HEK293 (cell line): Measurements from ENCODE around the gene PRKAG2.

Source experiments
- CTCF ChIP-seq: fragments of 450-650 bp; formaldehyde crosslinking; IDR thresholded peaks from 2 replicates; pipeline ENCODE4 v1.5.1; 2016; ENCODE audit warnings: missing biosample characterization, missing genetic modification characterization
- ZNF112 ChIP-seq: fragments of 450-650 bp; formaldehyde crosslinking; IDR thresholded peaks from 2 replicates; pipeline ENCODE4 v1.5.0; 2017; ENCODE audit warnings: missing biosample characterization, missing genetic modification characterization
- ZNF138 ChIP-seq: fragments of 450-650 bp; formaldehyde crosslinking; IDR thresholded peaks from 2 replicates; pipeline ENCODE4 v1.5.1; 2016; ENCODE audit warnings: missing biosample characterization, missing genetic modification characterization, borderline replicate concordance
- ZNF184 ChIP-seq: fragments of 450-650 bp; IDR thresholded peaks from 2 replicates; pipeline ENCODE4 v1.5.1; 2018; ENCODE audit warnings: missing biosample characterization, mild to moderate bottlenecking, missing genetic modification characterization

DNA sequence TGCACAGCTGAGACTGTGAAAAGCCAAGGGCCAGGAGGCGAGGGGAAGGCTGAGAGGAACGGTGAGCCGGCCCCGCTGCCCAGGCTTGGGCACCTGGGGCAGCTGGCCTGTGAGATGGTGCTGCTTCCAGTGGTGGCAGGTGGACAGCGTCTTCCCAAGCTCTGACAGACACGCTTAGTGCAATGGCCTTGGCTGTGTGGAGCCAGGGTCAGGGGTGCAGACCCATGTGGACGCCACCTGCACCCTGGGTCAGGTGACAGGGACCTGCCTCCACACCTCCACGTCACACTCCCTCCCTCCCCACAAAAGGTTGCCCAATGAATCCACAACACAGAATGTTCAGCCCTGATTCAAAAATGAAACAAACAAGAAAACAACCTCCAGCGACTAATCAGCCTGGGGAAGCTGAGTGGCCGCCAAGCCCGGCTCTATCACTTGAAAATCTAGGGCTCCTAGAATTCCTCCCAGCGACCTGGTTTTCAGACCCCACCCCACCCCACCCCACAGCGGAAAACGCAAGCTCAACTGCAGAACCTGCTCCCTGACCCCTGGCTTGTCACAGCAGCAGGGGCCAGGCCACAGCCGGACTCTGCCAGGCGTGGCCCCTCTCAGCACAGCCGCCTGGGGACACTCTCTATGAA is 54.3 kb downstream of the PRKAG2 start:
- TF ChIP-seq ZNF138 = no peak
- TF ChIP-seq ZNF112 (tag by site-specific recombination) = no peak
- no peak for TF ChIP-seq ZNF184
- no peak for TF ChIP-seq CTCF (tag by site-specific recombination)
